Measurements from ENCODE around the gene BTBD16.

GRCh38 chr10:122349758-122350369 lies 78.8 kb downstream of the BTBD16 start:
- TF ChIP-seq CTCF (IDR thresholded peaks at IDR 0.05): no peak
- TF ChIP-seq EZH2 (IDR thresholded peaks at IDR 0.05; ENCODE audit: borderline replicate concordance, insufficient read depth, low read depth, low read length, poor library complexity, severe bottlenecking): no peak

All from B cell (primary cell).